Measurements from ENCODE around the gene GRM5.
A peak's percentile ranks its signal among the peaks of the same experiment; 100 is the strongest.

The GRM5 gene

DNA sequence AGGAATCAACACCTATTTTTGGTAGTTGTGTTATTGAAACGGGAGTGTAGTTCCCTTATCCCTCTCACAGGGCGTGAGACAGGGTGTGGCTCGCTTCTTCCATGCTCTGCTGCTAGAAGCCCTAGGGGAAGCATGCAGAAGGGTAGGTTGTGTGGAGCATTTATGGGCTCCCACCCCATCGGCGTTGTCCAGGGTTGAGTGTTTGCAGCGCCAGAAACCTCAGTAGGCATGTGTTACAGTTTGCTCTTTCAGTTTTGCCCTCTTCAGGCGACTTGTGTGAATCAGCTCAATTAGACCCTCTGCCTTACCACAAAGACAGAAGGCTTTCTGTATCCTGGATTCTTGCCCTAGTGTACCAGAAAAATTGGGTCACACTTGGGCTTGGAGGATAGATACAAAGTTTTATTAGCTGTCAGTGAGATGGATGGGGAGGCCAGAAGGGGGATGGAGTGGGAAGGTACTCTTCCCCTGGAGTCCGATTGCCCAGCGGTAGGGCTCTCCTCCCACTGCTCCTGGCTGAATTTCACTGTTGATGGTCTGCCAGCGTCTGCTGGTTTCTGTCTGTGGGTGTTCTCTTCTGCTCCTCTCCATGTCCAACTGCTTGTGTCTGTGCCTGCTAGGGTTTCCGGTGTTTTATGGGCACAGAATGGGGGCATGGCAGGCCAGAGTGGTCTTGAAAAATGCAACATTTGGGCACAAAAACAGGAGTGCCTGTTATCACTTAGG lies 369.9 kb downstream of the GRM5 start:
- DNase-seq = no peak

DNA sequence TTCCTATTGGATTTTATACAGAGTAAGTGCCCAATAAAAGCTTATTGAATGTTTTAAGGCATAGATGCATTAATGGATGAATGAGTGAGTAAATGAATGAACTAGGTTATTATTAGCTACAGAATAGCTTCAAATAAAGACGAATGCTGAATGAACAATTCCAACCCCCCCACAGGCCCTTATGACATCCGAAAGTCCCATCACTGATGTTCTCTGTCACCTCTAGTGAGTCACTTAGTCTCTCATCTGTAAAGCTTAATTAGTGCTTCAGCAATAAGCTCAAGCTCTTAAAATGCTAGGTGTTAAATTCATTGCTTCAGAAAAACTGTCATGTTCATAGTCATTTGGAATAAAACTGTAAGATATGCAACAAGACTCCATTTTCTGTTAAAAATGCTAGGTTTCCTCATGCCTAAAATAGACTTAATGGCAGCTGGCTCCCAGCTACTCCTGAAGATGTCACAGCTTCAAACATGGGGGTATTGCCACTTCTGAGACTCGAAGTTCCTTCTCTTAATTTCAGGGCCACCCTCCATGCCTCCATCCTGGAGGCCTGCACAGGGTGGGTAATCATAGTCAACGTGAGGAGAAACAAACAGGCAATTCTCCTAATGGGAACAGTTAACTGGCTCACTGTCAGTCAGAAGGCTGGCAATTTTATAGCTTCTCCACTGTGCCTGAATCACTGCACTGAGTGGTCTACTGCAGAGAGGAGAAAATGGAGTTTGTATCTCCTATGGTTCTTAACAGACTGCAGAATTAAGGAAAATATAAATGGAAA lies 373.3 kb downstream of the GRM5 start:
- no peak for DNase-seq

DNA sequence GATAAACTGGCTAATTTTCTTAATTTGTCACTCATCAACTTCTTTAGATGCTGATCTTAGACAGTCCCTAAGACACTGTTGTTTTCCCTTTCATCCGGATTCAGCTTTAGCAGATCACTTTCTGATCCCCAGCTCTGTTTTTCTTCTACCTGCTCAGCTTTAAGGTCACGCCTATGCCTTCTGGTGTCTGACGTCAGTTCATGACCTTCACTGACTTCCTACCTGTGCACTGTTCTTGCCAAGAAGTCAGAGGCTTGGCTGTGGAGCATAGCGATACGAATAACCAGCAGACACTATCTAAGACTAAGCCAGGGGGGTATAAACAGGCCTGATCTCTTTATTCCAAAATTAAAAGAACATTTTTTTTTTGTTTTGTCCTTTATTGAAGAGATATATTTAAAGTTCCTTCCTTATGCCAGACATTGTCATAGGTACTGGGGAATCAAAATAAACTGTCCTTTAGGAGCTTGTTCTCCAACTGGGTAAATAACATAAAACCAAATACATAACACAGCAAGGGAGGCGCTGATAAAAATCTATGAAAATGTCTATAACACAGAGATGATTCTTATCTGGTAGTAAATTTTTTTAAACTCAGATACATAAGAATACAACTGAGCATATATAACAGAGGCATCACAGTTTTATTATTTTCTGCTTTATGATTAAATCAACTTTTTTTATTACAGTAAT lies 376.1 kb downstream of the GRM5 start:
- DNase-seq = no peak

DNA sequence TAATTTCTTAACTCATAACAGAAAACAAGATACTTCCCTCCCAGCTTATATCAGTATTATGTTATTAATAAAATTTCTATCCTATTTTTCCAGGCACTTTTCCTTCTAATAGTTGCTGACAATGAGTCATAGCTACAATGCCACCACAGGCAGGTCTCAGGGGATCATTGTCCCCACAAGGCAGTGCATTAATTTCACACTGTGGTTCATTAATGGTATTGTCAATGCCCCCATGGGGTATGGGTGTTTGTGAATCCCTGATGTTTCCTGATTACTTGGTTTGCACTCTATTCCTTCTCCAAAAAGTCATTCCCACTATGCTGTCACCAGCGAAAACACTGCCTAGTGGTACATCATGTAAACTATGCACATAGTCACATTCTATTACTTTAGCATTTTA lies 382.8 kb downstream of the GRM5 start:
- DNase-seq = no peak

DNA sequence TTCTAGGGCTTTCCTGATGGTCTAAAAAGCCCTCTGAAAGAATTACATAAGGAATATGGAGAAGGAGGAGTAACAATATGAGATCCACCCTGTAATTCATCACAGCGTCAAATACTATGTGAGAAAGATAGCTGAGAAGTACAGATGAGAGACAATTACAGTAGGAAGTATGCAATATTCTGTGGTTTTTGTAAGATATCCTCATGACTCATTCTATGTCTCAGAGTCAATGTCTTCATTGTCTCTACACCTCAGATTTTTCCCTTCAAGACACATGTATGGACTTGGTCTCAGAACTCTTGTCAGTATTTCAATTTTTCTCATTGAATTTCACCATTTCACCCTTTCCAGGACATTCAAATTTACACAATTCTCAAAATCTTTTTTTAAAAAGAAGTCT lies 385.0 kb downstream of the GRM5 start:
- DNase-seq = no peak

DNA sequence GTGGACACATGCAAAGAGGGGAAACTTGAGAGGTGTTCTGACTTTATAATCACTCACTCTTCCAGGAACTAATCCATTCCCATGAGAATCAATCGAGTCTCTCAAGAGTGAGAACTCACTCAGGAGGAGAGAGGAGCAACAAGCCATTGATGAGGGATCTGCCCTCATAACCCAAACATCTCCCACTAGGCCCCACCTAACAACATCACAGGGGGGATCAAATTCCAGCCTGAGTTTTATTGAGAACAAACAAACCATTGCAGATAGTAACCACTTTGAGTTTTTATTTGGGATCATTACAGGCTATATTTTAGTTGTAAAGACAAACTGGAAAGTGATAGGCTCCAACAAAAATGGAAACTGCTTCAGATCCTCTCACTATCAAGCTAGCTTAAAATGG lies 399.4 kb downstream of the GRM5 start:
- no peak for DNase-seq

DNA sequence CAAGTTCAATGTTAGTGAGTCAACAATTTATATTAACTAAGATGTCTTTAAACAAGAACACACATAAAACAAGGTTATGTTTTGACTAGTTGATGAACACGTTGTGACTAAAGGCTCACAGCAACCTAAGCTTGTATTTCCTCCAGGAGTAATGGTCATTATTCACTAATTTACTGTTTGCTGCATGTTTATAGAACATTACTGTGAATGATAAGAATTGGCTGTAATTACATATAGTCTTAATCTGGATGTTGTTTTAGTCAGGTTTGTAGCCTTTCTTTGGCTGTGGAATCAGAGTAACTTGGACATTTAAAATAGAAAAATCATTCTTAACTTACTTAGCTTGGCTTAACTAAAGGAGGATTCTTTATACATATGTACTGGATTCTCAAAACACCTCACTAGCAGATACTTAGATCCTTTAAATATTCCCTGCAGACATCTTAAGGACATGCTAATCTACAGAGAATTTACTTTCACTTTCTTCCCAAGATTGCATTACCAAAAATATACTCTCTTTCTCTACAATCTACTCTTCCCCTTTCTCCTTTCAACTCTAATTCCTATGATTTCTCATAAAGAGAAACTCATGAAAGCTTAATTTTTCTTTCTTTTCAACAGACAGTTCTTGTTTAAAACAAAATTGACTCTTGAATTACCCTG lies 408.6 kb downstream of the GRM5 start:
- no peak for DNase-seq

DNA sequence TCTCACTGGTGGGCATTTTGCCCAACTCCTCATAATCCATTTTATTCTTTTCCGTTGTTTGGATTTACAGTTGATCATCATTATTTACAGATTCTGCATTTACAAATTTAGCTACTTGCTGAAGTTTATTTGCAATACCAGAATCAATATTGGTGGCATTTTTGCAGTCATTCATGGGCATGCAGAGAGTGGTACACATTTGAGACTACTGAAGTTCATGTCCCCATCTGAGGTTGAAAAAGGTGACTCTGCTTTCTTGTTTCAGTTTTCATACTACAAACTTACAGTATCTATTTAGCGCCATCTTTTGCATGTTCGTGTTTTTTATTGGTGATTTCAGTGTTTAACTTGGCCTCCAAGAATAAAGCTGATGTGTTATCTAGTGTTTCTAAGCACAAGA lies 409.5 kb downstream of the GRM5 start:
- DNase-seq = no peak

DNA sequence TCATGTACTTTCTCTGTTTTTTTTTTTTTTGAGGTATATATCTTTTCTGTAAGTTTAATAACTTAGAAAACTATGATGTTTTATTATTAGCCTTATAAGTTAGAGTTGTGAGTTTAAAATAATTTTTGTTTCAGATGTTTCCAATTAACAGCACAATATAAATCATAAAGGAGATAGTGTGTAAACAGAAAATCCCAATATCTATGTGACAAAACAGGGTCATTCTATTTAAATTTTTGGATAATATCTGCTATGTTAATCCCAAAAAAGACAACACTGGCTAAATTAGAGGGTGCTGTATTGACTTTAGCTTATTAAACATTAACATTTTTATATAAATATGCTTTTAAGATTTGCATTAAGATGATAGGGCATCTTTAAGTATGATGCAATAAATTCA lies 410.1 kb downstream of the GRM5 start:
- DNase-seq = no peak

DNA sequence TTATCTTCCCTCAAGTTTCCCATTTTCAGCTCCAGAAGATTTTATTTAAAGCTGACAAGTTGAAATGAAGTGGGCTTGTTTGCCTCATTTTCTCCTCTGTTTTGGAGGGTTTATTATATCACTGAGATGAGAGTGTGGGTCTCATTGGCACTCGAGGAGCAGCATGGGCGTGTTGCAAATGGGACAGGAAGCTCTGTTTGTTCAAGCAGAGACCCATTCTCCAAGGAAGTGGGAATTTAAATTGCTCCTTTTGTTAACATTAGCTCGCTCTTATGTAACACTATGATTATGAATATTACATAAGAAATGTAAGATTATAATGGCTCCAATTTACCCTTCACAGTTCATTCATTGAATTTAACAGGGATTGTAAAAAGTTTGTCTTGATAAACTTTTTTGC lies 410.6 kb downstream of the GRM5 start:
- DNase-seq = no peak

DNA sequence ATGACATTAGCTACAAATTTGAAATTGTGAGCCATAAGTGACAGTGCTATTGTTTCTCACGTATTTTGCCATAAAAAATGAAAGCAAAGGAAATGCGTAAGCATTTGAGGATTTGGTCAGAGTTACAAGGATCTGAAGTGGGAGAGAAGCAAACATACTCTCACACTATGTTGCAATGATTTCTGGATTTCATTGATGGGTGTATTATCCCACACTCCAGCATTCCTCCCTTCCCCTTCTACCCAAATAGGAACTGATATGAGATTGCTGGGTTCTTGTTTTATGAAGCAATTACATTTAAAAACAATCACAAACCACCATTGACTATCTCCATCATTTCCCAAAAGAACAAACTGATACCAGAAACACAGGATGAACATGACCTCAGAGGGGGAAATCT lies 414.2 kb downstream of the GRM5 start:
- DNase-seq = no peak

DNA sequence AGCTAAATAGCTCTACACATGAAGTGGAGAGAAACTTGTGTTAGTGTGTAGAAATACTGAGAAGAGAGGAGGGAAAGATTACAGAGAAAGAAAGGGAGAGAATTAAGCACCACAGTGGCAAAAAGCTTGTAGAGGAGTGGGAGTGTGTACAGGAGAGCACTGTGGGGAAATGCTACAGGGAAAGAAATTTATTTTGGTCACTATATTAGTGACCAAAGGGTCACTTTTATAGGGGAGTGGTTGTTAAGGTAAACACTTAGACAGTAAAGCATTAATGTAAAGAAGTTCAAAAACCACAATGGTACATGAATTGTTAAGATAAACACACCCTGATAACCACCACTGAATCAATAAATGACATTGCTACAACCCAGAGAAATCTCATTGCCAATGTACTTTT lies 421.1 kb downstream of the GRM5 start:
- DNase-seq = no peak

DNA sequence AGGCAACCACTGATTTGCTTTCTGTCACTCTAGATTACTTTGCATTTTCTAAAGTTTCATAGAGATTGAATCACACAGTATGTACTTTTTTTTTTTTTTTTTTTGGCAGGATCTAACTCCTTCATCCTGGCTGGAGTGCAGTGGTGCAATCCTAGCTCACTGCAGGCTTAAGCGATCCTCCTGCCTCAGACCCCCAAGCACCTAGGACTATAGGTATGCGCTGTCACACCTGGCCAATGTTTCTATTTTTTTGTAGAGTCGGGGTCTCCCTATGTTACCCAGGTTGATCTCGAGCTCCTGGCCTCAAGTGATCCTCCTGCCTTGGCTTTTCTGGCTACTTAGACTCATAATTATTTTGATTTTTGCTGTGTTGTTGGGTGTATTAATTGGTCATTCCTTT lies 433.6 kb downstream of the GRM5 start:
- no peak for DNase-seq

DNA sequence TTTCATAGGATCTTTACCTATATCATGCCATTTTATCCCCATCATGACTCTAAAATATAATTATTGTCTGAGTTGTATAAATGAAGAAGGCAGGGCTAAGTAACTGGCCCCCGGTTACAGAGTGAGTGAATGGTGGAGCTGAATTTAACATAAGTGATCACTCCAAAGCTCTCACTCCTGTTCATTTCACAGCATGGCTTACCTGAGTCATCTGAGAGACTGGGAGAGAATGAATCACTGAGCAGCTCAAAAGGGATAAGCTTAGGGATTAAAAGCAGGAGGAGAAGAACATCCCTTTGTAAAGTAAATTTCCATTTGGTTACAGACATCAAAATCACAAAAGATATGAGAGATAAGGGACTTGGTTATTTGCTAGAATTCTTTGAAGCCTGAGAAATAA lies 434.3 kb downstream of the GRM5 start:
- peak in 1 of 2 experiments; percentile 14 for DNase-seq

DNA sequence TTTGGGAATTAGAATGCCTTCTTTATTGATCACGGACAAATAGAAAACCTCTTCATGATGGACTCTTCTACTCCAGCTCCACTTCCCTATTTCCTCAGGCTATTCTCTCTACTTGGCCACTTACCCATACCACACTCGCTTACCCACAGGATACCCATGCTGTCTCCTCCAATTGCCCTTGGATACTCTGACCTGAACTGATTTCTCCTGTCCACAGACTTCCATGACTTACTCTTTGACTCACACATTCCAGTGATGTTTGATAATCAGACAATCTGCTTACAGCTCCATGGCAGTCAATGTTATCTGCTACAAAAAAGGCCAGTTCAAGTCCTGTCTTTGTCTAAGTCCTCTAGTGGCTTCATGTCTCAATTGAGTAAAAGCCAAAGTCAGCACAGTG lies 436.3 kb downstream of the GRM5 start:
- no peak for DNase-seq

DNA sequence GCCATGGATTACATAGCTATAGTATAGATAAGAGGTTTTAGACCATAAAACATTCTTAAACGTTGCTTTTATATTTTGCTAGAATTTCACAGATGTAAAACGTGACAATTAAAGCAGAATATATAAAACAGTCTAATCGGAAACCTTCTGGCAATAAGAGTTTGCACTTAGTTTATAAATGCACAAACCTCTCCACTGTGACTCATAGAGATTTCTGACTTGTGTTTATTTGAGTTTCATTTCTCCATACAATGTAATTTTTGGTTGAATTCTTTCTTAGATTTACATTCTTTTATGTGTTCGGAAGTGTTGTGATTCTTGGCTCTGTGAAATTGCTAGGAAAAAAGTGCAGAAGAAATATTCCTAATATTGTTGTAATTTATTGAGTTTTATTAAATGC lies 439.6 kb downstream of the GRM5 start:
- no peak for DNase-seq

DNA sequence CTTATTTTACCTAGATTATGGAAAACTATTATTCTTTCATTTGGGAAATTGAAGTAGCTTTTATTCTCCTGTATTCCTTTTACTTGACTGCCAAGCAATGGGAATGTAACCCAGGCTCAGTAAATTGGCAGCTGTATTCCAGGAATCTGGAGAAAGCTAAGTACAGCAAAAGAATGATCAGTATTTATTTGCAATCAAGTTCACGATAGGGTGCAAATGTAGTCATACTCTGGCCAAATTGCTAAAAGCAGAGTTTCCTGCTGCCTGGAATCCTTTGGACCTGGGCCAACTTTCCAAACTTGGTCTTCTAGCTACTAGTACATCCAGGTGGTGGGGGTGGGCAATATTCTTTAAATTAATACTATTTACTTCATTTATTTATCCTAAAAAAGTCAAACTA lies 442.3 kb downstream of the GRM5 start:
- no peak for DNase-seq

DNA sequence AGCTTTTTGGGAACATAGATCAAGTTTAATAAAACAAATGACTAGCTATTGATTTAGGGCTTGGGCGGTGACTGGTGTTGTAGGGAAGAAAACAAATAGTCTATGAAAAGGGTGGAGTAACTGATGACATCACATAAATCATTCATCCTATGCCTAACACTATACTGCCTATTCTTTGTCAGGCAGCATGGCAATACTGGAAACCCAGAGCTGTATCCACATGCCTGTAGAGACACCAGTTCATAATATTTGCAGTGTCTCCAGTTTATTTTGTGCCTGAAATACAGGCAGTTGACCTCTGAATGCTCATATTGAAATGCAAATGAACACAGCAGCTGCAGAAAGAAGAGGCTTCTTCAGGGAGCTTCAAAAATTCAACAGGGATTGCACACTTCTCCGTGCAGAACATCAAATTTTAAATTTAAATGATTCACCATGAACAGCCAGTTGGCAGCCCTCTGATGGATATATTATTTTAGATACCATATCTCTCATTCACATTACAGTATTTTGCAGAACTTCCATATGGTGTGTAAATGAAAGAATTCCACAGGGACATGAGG lies 445.1 kb downstream of the GRM5 start:
- DNase-seq = no peak

DNA sequence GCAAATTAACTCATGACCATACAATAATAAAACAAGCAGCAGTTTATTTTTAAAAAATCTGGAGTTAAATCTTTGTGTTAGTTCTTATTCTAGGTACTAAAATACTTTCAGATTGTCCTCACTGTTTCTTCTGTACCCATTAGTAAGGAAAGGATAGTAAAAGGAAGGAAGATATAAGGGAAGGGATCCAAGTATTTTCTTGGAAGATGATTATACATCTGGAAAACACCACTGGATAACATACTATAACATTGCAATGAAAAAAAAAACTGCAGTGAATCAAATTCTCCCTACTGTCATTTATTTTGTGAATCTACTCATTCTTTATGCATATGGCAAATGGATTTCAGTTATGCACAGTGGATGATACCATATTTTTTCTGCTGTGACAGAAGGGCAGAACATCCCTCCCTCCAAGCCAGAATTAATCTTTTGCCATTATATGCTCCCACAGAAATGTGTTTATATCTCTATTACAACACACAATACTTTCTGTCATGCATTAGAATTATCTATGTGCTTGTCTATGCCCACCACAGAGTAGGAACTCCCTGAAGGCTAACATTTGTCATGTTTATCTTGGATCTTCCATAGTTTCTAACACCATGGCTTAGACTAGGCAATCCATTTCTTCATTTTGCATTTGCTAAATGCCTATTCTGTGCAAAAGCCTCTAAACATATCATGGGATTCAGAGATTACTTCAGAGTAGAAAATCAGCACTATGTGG lies 446.0 kb downstream of the GRM5 start:
- DNase-seq = no peak

DNA sequence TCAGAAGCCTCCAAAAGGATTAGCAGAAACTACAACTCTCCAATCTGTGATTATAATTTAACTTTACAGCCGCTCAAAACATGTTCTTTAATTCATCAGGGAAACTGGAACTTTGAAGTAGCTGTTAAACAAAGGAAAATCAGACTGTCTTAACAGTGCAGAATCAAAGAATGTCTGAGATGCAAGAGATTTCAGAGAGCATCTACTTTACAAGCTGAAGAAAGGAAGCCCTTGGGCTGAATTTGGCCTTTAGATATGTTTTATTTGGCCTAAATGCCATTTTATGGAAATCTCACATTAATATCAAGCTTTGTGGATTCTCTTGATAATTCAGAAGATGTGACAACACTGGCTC lies 446.7 kb downstream of the GRM5 start:
- no peak for DNase-seq

DNA sequence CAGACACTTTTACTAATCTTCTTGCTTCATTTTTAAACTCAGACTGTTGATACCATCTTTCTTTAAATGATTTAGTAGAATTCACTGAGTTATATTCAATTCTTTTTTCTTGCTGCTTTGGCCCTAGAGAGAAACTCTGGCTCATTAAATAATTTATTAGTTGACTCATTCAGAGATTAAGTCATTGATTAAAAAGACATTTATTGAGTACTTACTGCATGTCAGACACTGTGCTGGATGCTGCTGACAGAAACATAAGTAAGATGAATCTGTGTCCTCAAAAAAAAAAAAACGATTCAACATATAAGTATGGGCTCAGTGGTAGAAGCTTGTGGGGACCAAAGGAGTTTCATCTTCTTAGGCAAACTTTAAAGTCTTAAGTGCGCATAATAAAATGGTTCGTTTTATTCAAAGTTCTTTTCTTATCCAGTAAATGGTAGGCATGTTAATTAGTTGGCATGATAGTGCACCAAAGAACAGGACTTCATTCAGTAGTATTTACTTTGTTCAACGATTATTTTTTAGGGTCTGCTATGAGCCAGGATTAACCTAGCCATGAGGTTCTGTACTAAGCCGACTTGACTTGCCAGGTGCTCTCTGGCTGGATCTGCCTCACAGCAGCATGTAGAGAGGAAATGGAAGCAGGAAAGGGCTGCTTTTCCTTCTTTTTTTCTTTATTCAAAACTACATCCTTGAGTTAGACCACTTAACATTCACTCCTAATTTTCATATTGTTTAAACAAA lies 447.3 kb downstream of the GRM5 start:
- DNase-seq = no peak

DNA sequence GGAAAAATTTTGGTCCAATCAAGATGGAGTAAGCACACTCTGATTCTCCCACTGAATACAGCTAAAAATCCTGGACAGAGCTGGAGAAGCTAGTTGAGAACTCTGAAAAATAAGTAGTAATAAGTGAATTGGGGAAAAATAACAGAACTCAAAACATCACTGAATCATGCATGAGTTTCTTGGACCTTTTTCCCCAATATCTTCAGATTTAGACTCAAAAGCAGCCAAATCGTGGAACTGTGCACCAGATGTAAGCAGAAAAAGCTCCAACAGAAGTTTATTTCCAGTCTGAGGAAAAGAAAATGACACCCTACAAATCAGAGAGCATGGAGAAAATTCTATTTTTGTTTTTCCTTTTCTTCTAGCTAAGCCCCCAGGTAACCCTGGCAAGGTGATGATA lies 448.6 kb downstream of the GRM5 start:
- no peak for DNase-seq
